A673 (cell line): ENCODE results near the gene DEDD2. TPM values are rescaled to one million over a fixed set of nuclear protein-coding genes. Genes with fewer than 3 reads are reported as not detected.

Experiments used
- BruUV-seq: library from RNA; stranded (reverse); fragments of 400-500 nt; replicated peaks from 2 replicates; lab custom pipeline; 2021; lab: Mats Ljungman, UMichigan
- CTCF ChIA-PET: fragments of 300-600 bp; sonication (Branson Sonifier 250); formaldehyde crosslinking; loops from one replicate; lab custom pipeline; 2022; ENCODE audit warnings: antibody characterized with exemption; lab: Charles Lee
- POLR2A ChIA-PET: fragments of 300-600 bp; sonication (Branson Sonifier 250); formaldehyde crosslinking; loops from one replicate; lab custom pipeline; 2022; ENCODE audit warnings: antibody characterized with exemption; ENCODE audit not compliant: low non-redundant PET; lab: Charles Lee
- DNase-seq: peaks from one replicate; pipeline ENCODE4 v3.0.0-alpha.2; 2015; ENCODE audit warnings: low spot score
- H3K27ac ChIP-seq: fragments of 200-600 bp; sonication (generic); 2 replicates; pipeline ENCODE4 v1.5.1; 2016; ENCODE audit warnings: mixed run types, low read depth, mild to moderate bottlenecking, mixed read lengths, antibody characterized with exemption, low read length; ENCODE audit not compliant: poor library complexity, severe bottlenecking
- H3K27me3 ChIP-seq: fragments of 200-600 bp; sonication (generic); replicated peaks from 2 replicates; pipeline ENCODE4 v1.6.1; 2017; ENCODE audit warnings: mixed run types, low read depth, mild to moderate bottlenecking, mixed read lengths, antibody characterized with exemption, low read length; ENCODE audit not compliant: insufficient read depth, poor library complexity
- H3K36me3 ChIP-seq: fragments of 200-600 bp; sonication (generic); 2 replicates; pipeline ENCODE4 v1.6.1; 2016; ENCODE audit warnings: mixed run types, mild to moderate bottlenecking, mixed read lengths, antibody characterized with exemption, low read length; ENCODE audit not compliant: insufficient read depth, poor library complexity, severe bottlenecking
- H3K4me1 ChIP-seq: fragments of 200-600 bp; sonication (generic); 2 replicates; pipeline ENCODE4 v1.6.1; 2017; ENCODE audit warnings: mixed run types, mild to moderate bottlenecking, mixed read lengths, antibody characterized with exemption, low read length; ENCODE audit not compliant: insufficient read depth, poor library complexity, severe bottlenecking
- H3K4me3 ChIP-seq: fragments of 200-600 bp; sonication (generic); 2 replicates; pipeline ENCODE4 v1.5.1; 2016; ENCODE audit warnings: low read depth, mixed run types, mild to moderate bottlenecking, mixed read lengths, low read length; ENCODE audit not compliant: poor library complexity, severe bottlenecking
- H3K9me3 ChIP-seq: fragments of 200-600 bp; sonication (generic); 2 replicates; pipeline ENCODE4 v1.6.1; 2016; ENCODE audit warnings: mixed run types, low read depth, mild to moderate bottlenecking, mixed read lengths, antibody characterized with exemption, low read length; ENCODE audit not compliant: poor library complexity, severe bottlenecking
- EZH2 ChIP-seq: fragments of 200-600 bp; sonication (generic); IDR thresholded peaks from 2 replicates; pipeline ENCODE4 v1.6.1; 2017; ENCODE audit warnings: borderline replicate concordance, low read depth, mild to moderate bottlenecking, mixed read lengths, antibody characterized with exemption, low read length; ENCODE audit not compliant: poor library complexity, severe bottlenecking
- intact Hi-C: fragments of 100-400 bp; cut with micrococcal nuclease; formaldehyde crosslinking; loops from one replicate; pipeline ENCODE4 v1.10.0; 2022; ENCODE audit not compliant: unreplicated experiment
- total RNA-seq: library from RNA; stranded (reverse); gene quantifications from 2 replicates; pipeline ENCODE4 v1.2.3, GENCODE V29; 2021
- TF ChIP-seq, protein P1 (sequence below): fragments of 300-800, 200-600 bp; sonication (generic); conservative IDR thresholded peaks from 2 replicates; pipeline ENCODE4 v1.5.1; 2017; ENCODE audit warnings: low read depth, mild to moderate bottlenecking, antibody characterized with exemption, low read length, moderate library complexity, mixed read lengths

The DEDD2 gene
- total RNA-seq, 1 experiment from 2014 or later: 32.1 TPM

GRCh38 chr19:42176990-42177685 is 40.3 kb downstream of the DEDD2 start:
- DNase-seq: peak; percentile 88
- H3K27me3 ChIP-seq: peaks cover 51% of the 10 kb centered on the region
- H3K4me3 ChIP-seq: peak overlapping the region; percentile 51
- POLR2A ChIA-PET: interaction anchor here (0.7 to 0.8 kb wide), 2 partner anchors 44 to 379 kb away, joined by 6 to 8 read pairs; no protein-coding TSS in a partner anchor
- CTCF ChIA-PET: interaction anchor here (0.6 to 1.3 kb wide), 4 partner anchors 14 to 258 kb away, joined by 3 to 7 read pairs (median 3); no protein-coding TSS in a partner anchor
- intact Hi-C loops: no loop called here
- H3K36me3 ChIP-seq: no peaks in the 10 kb centered on the region
- BruUV-seq: no TSS peak
- TF ChIP-seq, protein P1, sequence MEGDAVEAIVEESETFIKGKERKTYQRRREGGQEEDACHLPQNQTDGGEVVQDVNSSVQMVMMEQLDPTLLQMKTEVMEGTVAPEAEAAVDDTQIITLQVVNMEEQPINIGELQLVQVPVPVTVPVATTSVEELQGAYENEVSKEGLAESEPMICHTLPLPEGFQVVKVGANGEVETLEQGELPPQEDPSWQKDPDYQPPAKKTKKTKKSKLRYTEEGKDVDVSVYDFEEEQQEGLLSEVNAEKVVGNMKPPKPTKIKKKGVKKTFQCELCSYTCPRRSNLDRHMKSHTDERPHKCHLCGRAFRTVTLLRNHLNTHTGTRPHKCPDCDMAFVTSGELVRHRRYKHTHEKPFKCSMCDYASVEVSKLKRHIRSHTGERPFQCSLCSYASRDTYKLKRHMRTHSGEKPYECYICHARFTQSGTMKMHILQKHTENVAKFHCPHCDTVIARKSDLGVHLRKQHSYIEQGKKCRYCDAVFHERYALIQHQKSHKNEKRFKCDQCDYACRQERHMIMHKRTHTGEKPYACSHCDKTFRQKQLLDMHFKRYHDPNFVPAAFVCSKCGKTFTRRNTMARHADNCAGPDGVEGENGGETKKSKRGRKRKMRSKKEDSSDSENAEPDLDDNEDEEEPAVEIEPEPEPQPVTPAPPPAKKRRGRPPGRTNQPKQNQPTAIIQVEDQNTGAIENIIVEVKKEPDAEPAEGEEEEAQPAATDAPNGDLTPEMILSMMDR: peak; percentile 50
- TF ChIP-seq EZH2: no peak
- H3K4me1 ChIP-seq: peaks cover 16% of the 10 kb centered on the region
- no peak overlapping the region for H3K27ac ChIP-seq
- no peaks in the 10 kb centered on the region for H3K9me3 ChIP-seq

DNA sequence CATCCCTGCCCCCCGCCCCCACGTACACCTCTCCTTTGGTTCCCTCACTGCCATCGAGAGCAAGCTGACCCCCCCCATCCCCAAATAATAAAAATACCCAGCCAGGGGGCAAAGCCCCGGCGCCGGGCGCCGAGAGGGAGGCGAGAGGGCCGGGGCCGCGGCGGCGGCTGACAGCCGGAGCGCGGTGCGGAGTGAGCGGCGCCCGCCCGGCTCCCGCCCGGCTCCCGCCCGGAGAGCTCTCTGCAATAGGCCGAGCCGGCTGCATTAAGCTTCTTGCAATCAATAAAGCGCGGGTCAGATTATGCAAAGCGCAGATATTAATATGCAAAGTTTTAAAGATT is 40.9 kb downstream of the DEDD2 start:
- no peak for DNase-seq
- H3K36me3 ChIP-seq: no peaks in the 10 kb centered on the region
- peak overlapping the region; percentile 51 for H3K4me3 ChIP-seq
- ChIA-PET POLR2A (interaction anchor here (0.7 to 0.8 kb wide), 2 partner anchors 44 to 379 kb away, joined by 6 to 8 read pairs; no protein-coding TSS in a partner anchor), CTCF (interaction anchor here (0.6 to 1.3 kb wide), 5 partner anchors 15 to 259 kb away, joined by 3 to 7 read pairs (median 3); no protein-coding TSS in a partner anchor)
- intact Hi-C loops: no loop called here
- no peak overlapping the region for H3K27ac ChIP-seq
- H3K27me3 ChIP-seq: peaks cover 51% of the 10 kb centered on the region
- BruUV-seq: no TSS peak
- no peaks in the 10 kb centered on the region for H3K9me3 ChIP-seq
- H3K4me1 ChIP-seq: peaks cover 16% of the 10 kb centered on the region
- TF ChIP-seq, protein P1: no peak
- no peak for TF ChIP-seq EZH2

DNA sequence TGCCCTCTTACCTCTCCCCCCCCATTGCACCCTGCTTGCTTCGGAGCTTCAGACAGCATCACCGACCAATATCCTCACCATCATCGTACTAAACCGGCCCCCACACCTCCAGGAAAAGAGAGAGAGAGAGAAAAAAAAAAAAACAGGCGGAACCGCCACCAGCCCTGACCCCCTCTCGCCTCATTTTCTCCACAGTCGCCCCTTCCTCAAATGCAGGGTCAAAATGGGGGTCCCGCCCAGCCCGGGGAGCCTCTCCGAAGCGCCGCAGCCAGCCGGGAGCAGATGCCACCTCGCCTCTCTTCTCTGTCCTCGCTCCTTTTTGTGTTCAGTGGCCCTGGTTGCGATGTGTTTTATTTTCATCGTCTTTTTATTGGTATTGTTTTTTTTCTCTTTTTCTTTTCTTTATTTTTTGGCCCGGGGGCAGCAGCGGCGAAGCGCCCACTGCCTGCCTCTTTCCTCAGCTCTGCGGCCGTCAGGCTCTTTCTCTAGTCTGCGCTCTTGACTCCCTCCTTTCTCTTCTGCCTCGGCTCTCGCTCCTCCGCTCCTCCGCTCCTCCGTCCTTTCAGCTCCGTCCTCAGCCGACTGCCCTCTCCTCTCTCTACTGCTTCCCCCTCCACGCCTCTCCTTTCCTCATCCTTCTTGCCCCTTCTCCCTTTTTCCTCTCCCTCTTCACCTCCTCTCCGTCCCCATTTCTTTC is 41.4 kb downstream of the DEDD2 start:
- DNase-seq: no peak
- CTCF ChIA-PET: interaction anchor here (0.6 to 1.3 kb wide), 5 partner anchors 15 to 259 kb away, joined by 3 to 7 read pairs (median 3); no protein-coding TSS in a partner anchor

More for the DNA sequence above, 41.4 kb downstream of the DEDD2 start:
- Histone ChIP-seq H3K9me3 (no peaks in the 10 kb centered on the region), H3K4me1 (peaks cover 16% of the 10 kb centered on the region), H3K27ac (no peak overlapping the region), H3K36me3 (no peaks in the 10 kb centered on the region), H3K27me3 (peaks cover 51% of the 10 kb centered on the region), H3K4me3 (peak overlapping the region; percentile 51)
- POLR2A ChIA-PET: interaction anchor here (0.8 kb wide), 1 partner anchor 380 kb away, joined by 8 read pairs; no protein-coding TSS in a partner anchor
- no TSS peak for BruUV-seq
- TF ChIP-seq, protein P1: no peak
- peak; percentile 91 for TF ChIP-seq EZH2
- intact Hi-C loops: no loop called here
